Measurements from ENCODE around the gene TMEM234.

Gene TMEM234

GRCh38 chr1:32172621-32173245, 49.4 kb downstream of the TMEM234 start:
- DNase-seq, result no peak

GRCh38 chr1:32170991-32171390, 51.2 kb downstream of the TMEM234 start:
- DNase-seq, result no peak
